D721Med (cell line): ENCODE measurements around the gene SCN1A.

Experiments
- DNase-seq: peaks from one replicate; pipeline ENCODE4 v3.0.0; 2011; ENCODE audit warnings: low spot score; ENCODE audit not compliant: insufficient read length
- FAIRE-seq: peaks from 2 replicates; lab custom pipeline; 2011; peaks lifted over from hg19 to GRCh38; lab: Jason Lieb, UNC
- CTCF ChIP-seq: IDR thresholded peaks from 2 replicates; pipeline ENCODE4 v1.5.1; 2012; ENCODE audit warnings: mild to moderate bottlenecking, control low read depth; ENCODE audit not compliant: insufficient read depth; ENCODE audit errors: missing control alignments

SCN1A gene

GRCh38 chr2:165961818-165962217 is 166.0 kb downstream of the SCN1A start:
- FAIRE-seq, result no peak
- TF ChIP-seq CTCF, result no peak
- DNase-seq, result no peak

GRCh38 chr2:165959371-165959770 is 168.4 kb downstream of the SCN1A start:
- DNase-seq, result no peak
- TF ChIP-seq CTCF, result no peak
- FAIRE-seq, result no peak

GRCh38 chr2:165958313-165958960 is 169.4 kb downstream of the SCN1A start:
- DNase-seq, result no peak
- FAIRE-seq, result no peak
- no peak for TF ChIP-seq CTCF

- DNase-seq (no peak), FAIRE-seq (no peak)
- TF ChIP-seq CTCF, result no peak
These were observed 170.7 kb downstream of the SCN1A start for GRCh38 chr2:165957030-165957675.

- DNase-seq, result peak; percentile 62
- peak; percentile 76 for FAIRE-seq
- peak; percentile 81 for TF ChIP-seq CTCF
These were observed 173.9 kb downstream of the SCN1A start, which contains the start of gene TTC21B for GRCh38 chr2:165953655-165954606. Gene TTC21B, minus strand, starts transcription at chr2:165953776. Its CDS starts 71 bp downstream, at chr2:165953705.

GRCh38 chr2:165953306-165953654 is 174.5 kb downstream of the SCN1A start:
- no peak for DNase-seq
- TF ChIP-seq CTCF, result no peak
- no peak for FAIRE-seq
